Hepatocyte (in vitro differentiated cells): ENCODE measurements around the gene GTPBP1. TPM values are rescaled to one million over a fixed set of nuclear protein-coding genes. Genes with fewer than 3 reads are reported as not detected.

Experiments used
- DNase-seq: peaks from one replicate; pipeline ENCODE4 v3.0.0-alpha.2; 2016; ENCODE audit warnings: low spot score
- H2AFZ ChIP-seq: fragments of 200-600 bp; sonication (generic); 2 replicates; pipeline ENCODE4 v1.6.0; 2016; ENCODE audit warnings: antibody characterized with exemption, mild to moderate bottlenecking
- H3K27ac ChIP-seq: fragments of 200-600 bp; sonication (generic); 2 replicates; pipeline ENCODE4 v1.5.1; 2016; ENCODE audit warnings: mild to moderate bottlenecking
- H3K27me3 ChIP-seq: fragments of 200-600 bp; sonication (generic); 2 replicates; pipeline ENCODE4 v1.6.1; 2016
- H3K36me3 ChIP-seq: fragments of 200-600 bp; sonication (generic); replicated peaks from 2 replicates; pipeline ENCODE4 v1.5.1; 2016; ENCODE audit warnings: low read depth; ENCODE audit not compliant: insufficient read depth
- H3K4me1 ChIP-seq: fragments of 200-600 bp; sonication (generic); 2 replicates; pipeline ENCODE4 v1.5.1; 2016; ENCODE audit warnings: mild to moderate bottlenecking, moderate library complexity; ENCODE audit not compliant: insufficient read depth
- H3K4me2 ChIP-seq: fragments of 200-600 bp; sonication (generic); 2 replicates; pipeline ENCODE4 v1.6.0; 2016
- H3K4me3 ChIP-seq: fragments of 200-600 bp; sonication (generic); 2 replicates; pipeline ENCODE4 v1.5.1; 2016; ENCODE audit warnings: mild to moderate bottlenecking
- H3K79me2 ChIP-seq: fragments of 200-600 bp; sonication (generic); 2 replicates; pipeline ENCODE4 v1.6.0; 2017; ENCODE audit warnings: mild to moderate bottlenecking
- H3K9me2 ChIP-seq: fragments of 200-600 bp; sonication (generic); replicated peaks from 2 replicates; pipeline ENCODE4 v1.6.0; 2017; ENCODE audit warnings: mild to moderate bottlenecking; ENCODE audit not compliant: insufficient read depth
- H3K9me3 ChIP-seq: fragments of 200-600 bp; sonication (generic); 2 replicates; pipeline ENCODE4 v1.5.1; 2016; ENCODE audit warnings: low read depth, mild to moderate bottlenecking
- H4K20me1 ChIP-seq: fragments of 200-600 bp; sonication (generic); 2 replicates; pipeline ENCODE4 v1.6.0; 2016; ENCODE audit warnings: mild to moderate bottlenecking; ENCODE audit not compliant: insufficient read depth, poor library complexity, severe bottlenecking
- EZH2 ChIP-seq: fragments of 200-600 bp; sonication (generic); IDR thresholded peaks from 2 replicates; pipeline ENCODE4 v1.6.1; 2016; ENCODE audit warnings: antibody characterized with exemption, mild to moderate bottlenecking, borderline replicate concordance
- EZH2phosphoT487 ChIP-seq: fragments of 200-600 bp; sonication (generic); IDR thresholded peaks from one replicate; pipeline ENCODE4 v1.6.1; 2018; ENCODE audit warnings: antibody characterized with exemption, mild to moderate bottlenecking, low read depth, moderate library complexity; ENCODE audit not compliant: unreplicated experiment, severe bottlenecking
- WGBS: methylation state at CpG from one replicate; pipeline ENCODE4 v1.1.6; 2016; ENCODE audit warnings: low lambda C conversion rate; ENCODE audit errors: missing lambda C conversion rate; 5-methylcytosine and 5-hydroxymethylcytosine counted together
- polyA plus RNA-seq: library from polyadenylated mRNA; unstranded; fragments of >200 nt; fragmentation: Nextera tagmentation; extraction: Ambion mirVana; gene quantifications from 2 replicates; pipeline ENCODE4 v1.2.1, GENCODE V29; 2016
- total RNA-seq: library from RNA; depleted of rRNA; stranded (reverse); fragments of >200 nt; gene quantifications from 2 replicates; pipeline ENCODE4 v1.2.3, GENCODE V29; 2014
- TF ChIP-seq, protein P1 (sequence below): fragments of 200-600 bp; sonication (generic); IDR thresholded peaks from 2 replicates; pipeline ENCODE4 v1.5.1; 2016; ENCODE audit warnings: antibody characterized with exemption, mild to moderate bottlenecking; ENCODE audit not compliant: poor library complexity

Gene GTPBP1
- total and polyA plus RNA-seq, 2 experiments from 2014 or later, result 28.6 to 36.8 TPM

DNA sequence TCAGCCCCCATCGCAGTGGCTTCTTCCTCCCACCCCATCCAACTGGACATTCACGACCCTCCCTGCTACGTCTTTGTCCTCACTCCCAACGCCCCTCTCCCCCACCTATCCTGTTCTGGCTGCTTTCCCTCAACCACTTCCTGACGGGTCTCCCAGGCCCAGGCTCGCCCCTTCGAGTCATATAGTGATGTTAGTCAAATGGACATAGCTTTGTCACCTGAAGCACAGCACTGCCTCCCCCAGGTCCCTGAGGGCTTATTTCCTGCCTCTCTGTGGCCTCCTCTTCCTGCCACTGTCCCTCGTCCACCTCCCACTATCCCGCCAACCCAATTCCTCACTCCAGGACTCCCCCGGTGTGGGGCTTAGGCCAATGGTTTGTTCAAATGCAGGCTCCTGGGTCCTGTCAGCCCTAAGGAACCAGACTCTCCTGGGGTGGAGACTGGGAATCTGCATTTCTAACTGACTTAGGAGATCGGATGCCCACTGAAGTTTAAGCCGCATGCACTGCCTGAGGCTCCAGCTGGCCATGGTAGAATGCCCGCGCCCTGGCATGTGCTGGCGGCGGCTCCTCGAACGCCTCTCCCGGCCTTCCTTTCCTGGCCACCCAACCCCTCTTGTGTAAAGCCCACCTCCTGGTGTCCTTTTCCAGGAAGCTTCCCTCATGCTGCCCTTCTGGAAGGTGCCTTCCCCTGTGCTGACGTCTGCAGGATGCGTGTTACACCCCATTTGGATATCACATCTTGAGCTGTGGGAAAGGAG lies 31.7 kb downstream of the GTPBP1 start:
- Histone ChIP-seq H3K79me2 (no peaks in the 10 kb centered on the region), H4K20me1 (no peaks in the 10 kb centered on the region), H3K27ac (no peak overlapping the region), H3K4me3 (no peak overlapping the region), H3K4me1 (no peaks in the 10 kb centered on the region), H2AFZ (no peak overlapping the region), H3K9me2 (no peaks in the 10 kb centered on the region), H3K36me3 (no peaks in the 10 kb centered on the region), H3K9me3 (no peaks in the 10 kb centered on the region), H3K4me2 (no peak overlapping the region), H3K27me3 (no peaks in the 10 kb centered on the region)
- DNase-seq, result no peak
- 94% methylated on average over 19 of the region's 21 CpGs for WGBS
- no peak for TF ChIP-seq EZH2phosphoT487
- no peak for TF ChIP-seq EZH2
- TF ChIP-seq, protein P1, sequence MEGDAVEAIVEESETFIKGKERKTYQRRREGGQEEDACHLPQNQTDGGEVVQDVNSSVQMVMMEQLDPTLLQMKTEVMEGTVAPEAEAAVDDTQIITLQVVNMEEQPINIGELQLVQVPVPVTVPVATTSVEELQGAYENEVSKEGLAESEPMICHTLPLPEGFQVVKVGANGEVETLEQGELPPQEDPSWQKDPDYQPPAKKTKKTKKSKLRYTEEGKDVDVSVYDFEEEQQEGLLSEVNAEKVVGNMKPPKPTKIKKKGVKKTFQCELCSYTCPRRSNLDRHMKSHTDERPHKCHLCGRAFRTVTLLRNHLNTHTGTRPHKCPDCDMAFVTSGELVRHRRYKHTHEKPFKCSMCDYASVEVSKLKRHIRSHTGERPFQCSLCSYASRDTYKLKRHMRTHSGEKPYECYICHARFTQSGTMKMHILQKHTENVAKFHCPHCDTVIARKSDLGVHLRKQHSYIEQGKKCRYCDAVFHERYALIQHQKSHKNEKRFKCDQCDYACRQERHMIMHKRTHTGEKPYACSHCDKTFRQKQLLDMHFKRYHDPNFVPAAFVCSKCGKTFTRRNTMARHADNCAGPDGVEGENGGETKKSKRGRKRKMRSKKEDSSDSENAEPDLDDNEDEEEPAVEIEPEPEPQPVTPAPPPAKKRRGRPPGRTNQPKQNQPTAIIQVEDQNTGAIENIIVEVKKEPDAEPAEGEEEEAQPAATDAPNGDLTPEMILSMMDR, result no peak

DNA sequence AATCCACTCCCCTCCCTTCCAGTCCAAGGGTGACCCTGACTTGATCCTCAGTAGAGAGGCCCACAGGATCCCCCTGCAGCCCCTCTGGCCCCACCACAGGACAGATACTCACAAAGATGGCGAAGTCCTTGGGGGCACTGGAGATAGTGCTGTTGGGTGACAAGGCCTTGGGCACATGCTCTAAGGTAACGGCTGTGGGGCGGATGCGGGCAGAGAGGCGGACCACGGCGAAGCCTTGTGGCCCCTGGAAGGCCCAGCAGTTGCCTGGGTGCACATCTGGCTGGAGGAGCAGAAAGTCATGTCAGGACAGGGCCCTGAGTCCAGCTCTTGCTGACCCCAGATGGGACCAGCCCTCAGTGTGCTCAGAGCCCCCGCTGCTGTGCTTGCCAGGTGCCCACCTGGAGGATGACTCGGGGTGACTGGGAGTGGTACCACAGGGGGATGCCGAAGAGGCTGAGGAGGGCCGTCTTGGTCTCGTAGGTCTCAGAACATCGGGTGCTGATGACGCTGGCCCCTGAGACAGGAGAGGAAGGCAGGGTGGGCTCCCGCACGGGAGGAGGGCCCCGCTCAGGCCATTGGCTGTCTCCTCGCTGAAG lies 32.8 kb downstream of the GTPBP1 start:
- Histone ChIP-seq H2AFZ (no peak overlapping the region), H4K20me1 (no peaks in the 10 kb centered on the region), H3K4me2 (no peak overlapping the region), H3K4me1 (no peaks in the 10 kb centered on the region), H3K4me3 (no peak overlapping the region), H3K27ac (no peak overlapping the region), H3K36me3 (no peaks in the 10 kb centered on the region), H3K27me3 (no peaks in the 10 kb centered on the region), H3K79me2 (no peaks in the 10 kb centered on the region), H3K9me2 (no peaks in the 10 kb centered on the region), H3K9me3 (no peaks in the 10 kb centered on the region)
- DNase-seq, result no peak
- 98% methylated on average over 18 of the region's 18 CpGs for WGBS
- TF ChIP-seq EZH2, result no peak
- TF ChIP-seq, protein P1, result no peak
- no peak for TF ChIP-seq EZH2phosphoT487

DNA sequence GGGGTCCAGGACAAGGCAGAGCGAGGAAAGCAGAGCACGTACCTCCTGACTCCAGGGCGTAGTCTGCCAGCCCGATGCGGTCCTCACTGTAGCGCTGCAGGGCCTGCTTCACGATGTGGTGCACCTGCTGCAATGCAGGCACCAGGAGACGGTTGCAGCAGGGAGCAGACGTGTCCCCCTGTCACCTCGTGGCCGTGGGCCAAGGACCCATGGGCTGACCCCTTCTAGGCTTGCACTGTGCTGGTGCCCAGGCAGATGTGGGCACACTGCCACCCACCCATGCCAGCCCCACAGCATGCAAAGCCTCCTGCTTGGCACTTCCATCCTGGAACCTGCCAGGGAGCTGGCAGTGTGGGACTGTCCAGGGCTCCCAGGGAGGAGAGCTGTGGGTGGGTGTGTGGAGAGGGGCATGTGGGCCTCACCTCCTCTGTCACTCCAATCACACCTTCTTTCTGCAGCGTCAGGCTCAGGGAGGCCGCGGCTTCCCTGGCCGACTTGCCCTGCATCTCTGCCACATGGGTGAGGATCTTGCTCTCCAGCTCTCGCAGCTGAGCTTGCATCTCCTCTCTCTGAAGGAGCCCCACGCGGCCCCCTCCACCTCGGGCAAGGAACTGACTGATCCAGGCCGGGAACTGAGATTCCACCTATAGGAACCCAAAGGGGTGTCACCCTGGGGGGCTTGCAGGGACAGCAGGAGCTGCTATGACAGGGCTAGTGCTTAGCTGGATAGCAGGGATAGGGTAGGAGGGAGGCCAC lies 33.7 kb downstream of the GTPBP1 start:
- TF ChIP-seq, protein P1, result no peak
- TF ChIP-seq EZH2phosphoT487, result no peak
- TF ChIP-seq EZH2, result no peak
- Histone ChIP-seq H3K4me2 (no peak overlapping the region), H3K36me3 (no peaks in the 10 kb centered on the region), H3K27ac (no peak overlapping the region), H3K9me3 (no peaks in the 10 kb centered on the region), H3K27me3 (no peaks in the 10 kb centered on the region), H3K4me1 (no peaks in the 10 kb centered on the region), H4K20me1 (no peaks in the 10 kb centered on the region), H3K4me3 (no peak overlapping the region), H2AFZ (no peak overlapping the region), H3K9me2 (no peaks in the 10 kb centered on the region), H3K79me2 (no peaks in the 10 kb centered on the region)
- 96% methylated on average over 20 of the region's 20 CpGs for WGBS
- no peak for DNase-seq
